IgD-negative memory B cell (primary cell): Measurements from ENCODE around the gene HYAL2. TPM values are rescaled to one million over a fixed set of nuclear protein-coding genes. Genes with fewer than 3 reads are reported as not detected.

Experiments used
- H3K27ac Mint-ChIP-seq, 3 donors: one replicate each; pipeline ENCODE4 v1.8.0; 2020 to 2022; ENCODE audit warnings: mild to moderate bottlenecking in 3 of 3, mixed read lengths in 3 of 3, moderate library complexity in 1 of 3
- H3K27me3 Mint-ChIP-seq: one replicate; pipeline ENCODE4 v1.8.0; 2021; ENCODE audit warnings: mixed read lengths
- H3K36me3 Mint-ChIP-seq: one replicate; pipeline ENCODE4 v1.8.0; 2020; ENCODE audit warnings: mild to moderate bottlenecking, mixed read lengths
- H3K4me1 Mint-ChIP-seq, 3 donors: one replicate each; pipeline ENCODE4 v1.8.0; 2020 to 2022; ENCODE audit warnings: mixed read lengths in 3 of 3, mild to moderate bottlenecking in 1 of 3
- H3K4me3 Mint-ChIP-seq, 4 donors: one replicate each; pipeline ENCODE4 v1.8.0; 2020 to 2022; ENCODE audit warnings: mild to moderate bottlenecking in 4 of 4, mixed read lengths in 4 of 4, moderate library complexity in 3 of 4
- H3K9me3 Mint-ChIP-seq, 3 donors: one replicate each; pipeline ENCODE4 v1.8.0; 2020 to 2021; ENCODE audit warnings: mixed read lengths in 3 of 3, mild to moderate bottlenecking in 1 of 3
- polyA plus RNA-seq: library from polyadenylated mRNA; unstranded; fragments of 300-500 nt; fragmentation: Illumina TruSeq; gene quantifications from one replicate; pipeline ENCODE4 v1.2.3, GENCODE V29; 2021

HYAL2 gene
- polyA plus RNA-seq, 1 donor from 2014 or later = 7.3 TPM

- H3K9me3 Mint-ChIP-seq = no peaks in the 10 kb centered on the region
- H3K27ac Mint-ChIP-seq = peak within 1 kb of the TSS; percentile 94 to 98 (median 96)
- H3K27me3 Mint-ChIP-seq = no peaks in the 10 kb centered on the region
- H3K4me1 Mint-ChIP-seq = peaks cover 6 to 19% (median 17%) of the 10 kb centered on the region in 3 donors
- no peaks in the 10 kb centered on the region for H3K36me3 Mint-ChIP-seq
- H3K4me3 Mint-ChIP-seq = peak within 1 kb of the TSS; percentile 90 to 96 (median 92)
Measured at GRCh38 chr3:50327943-50328691, 5.6 kb upstream of the HYAL2 start, which contains the start of gene TUSC2. TUSC2 (minus strand) TSS chr3:50328223; CDS start chr3:50328099, 124 bp downstream.

GRCh38 chr3:50327129-50327528 is 4.6 kb upstream of the HYAL2 start:
- Mint-ChIP-seq H3K36me3 (no peaks in the 10 kb centered on the region), H3K27ac (peak overlapping the region in 2 of 3 donors; percentile 71 to 96), H3K9me3 (no peaks in the 10 kb centered on the region), H3K4me3 (peak overlapping the region; percentile 90 to 96 (median 92)), H3K27me3 (no peaks in the 10 kb centered on the region), H3K4me1 (peaks cover 11 to 19% (median 17%) of the 10 kb centered on the region in 3 donors)

GRCh38 chr3:50326182-50326541 is 3.6 kb upstream of the HYAL2 start:
- no peaks in the 10 kb centered on the region for H3K9me3 Mint-ChIP-seq
- H3K4me1 Mint-ChIP-seq = peaks cover 11 to 19% (median 17%) of the 10 kb centered on the region in 3 donors
- H3K27ac Mint-ChIP-seq = no peak overlapping the region
- no peaks in the 10 kb centered on the region for H3K36me3 Mint-ChIP-seq
- H3K27me3 Mint-ChIP-seq = no peaks in the 10 kb centered on the region
- peak overlapping the region in 2 of 4 donors; percentile 81 to 92 for H3K4me3 Mint-ChIP-seq

- H3K36me3 Mint-ChIP-seq = no peaks in the 10 kb centered on the region
- H3K27me3 Mint-ChIP-seq = no peaks in the 10 kb centered on the region
- H3K4me3 Mint-ChIP-seq = peak overlapping the region in 2 of 4 donors; percentile 41 to 92
- H3K4me1 Mint-ChIP-seq = peaks cover 11 to 19% (median 19%) of the 10 kb centered on the region in 3 donors
- H3K27ac Mint-ChIP-seq = no peak overlapping the region
- H3K9me3 Mint-ChIP-seq = no peaks in the 10 kb centered on the region
Measured at GRCh38 chr3:50325497-50326181, 3.1 kb upstream of the HYAL2 start.

GRCh38 chr3:50325113-50325480 is 2.6 kb upstream of the HYAL2 start:
- Mint-ChIP-seq H3K4me3 (peak overlapping the region in 2 of 4 donors; percentile 27 to 92), H3K27me3 (no peaks in the 10 kb centered on the region), H3K36me3 (no peaks in the 10 kb centered on the region), H3K27ac (peak overlapping the region in 1 of 3 donors; percentile 86), H3K9me3 (no peaks in the 10 kb centered on the region), H3K4me1 (peaks cover 14 to 23% (median 22%) of the 10 kb centered on the region in 3 donors)

GRCh38 chr3:50324351-50325112 is 2.0 kb upstream of the HYAL2 start:
- peak overlapping the region in 3 of 4 donors; percentile 3 to 92 (median 27) for H3K4me3 Mint-ChIP-seq
- no peaks in the 10 kb centered on the region for H3K36me3 Mint-ChIP-seq
- no peaks in the 10 kb centered on the region for H3K9me3 Mint-ChIP-seq
- peak overlapping the region in 2 of 3 donors; percentile 63 to 86 for H3K27ac Mint-ChIP-seq
- H3K4me1 Mint-ChIP-seq = peaks cover 17 to 27% (median 26%) of the 10 kb centered on the region in 3 donors
- H3K27me3 Mint-ChIP-seq = no peaks in the 10 kb centered on the region

- Mint-ChIP-seq H3K27ac (peak overlapping the region in 2 of 3 donors; percentile 53 to 89), H3K4me3 (peak overlapping the region in 1 of 4 donors; percentile 92)
Measured at GRCh38 chr3:50323614-50324199, 1.2 kb upstream of the HYAL2 start.

GRCh38 chr3:50323092-50323600 is 601 bp upstream of the HYAL2 start:
- Mint-ChIP-seq H3K4me1 (peaks cover 17 to 34% (median 28%) of the 10 kb centered on the region in 3 donors), H3K27me3 (no peaks in the 10 kb centered on the region), H3K4me3 (peak overlapping the region in 2 of 4 donors; percentile 13 to 92)

More at GRCh38 chr3:50323614-50324199, 1.2 kb upstream of the HYAL2 start:
- Mint-ChIP-seq H3K27me3 (no peaks in the 10 kb centered on the region), H3K9me3 (no peaks in the 10 kb centered on the region), H3K36me3 (no peaks in the 10 kb centered on the region), H3K4me1 (peaks cover 20 to 34% (median 30%) of the 10 kb centered on the region in 3 donors)

GRCh38 chr3:50322115-50322385 is 495 bp downstream of the HYAL2 start:
- Mint-ChIP-seq H3K4me1 (peaks cover 16 to 32% (median 25%) of the 10 kb centered on the region in 3 donors), H3K9me3 (no peaks in the 10 kb centered on the region), H3K4me3 (peak overlapping the region in 3 of 4 donors; percentile 84 to 95 (median 90)), H3K27me3 (no peaks in the 10 kb centered on the region), H3K27ac (peak overlapping the region in 2 of 3 donors; percentile 89 to 95), H3K36me3 (no peaks in the 10 kb centered on the region)

More at GRCh38 chr3:50323092-50323600, 601 bp upstream of the HYAL2 start:
- Mint-ChIP-seq H3K27ac (peak overlapping the region in 2 of 3 donors; percentile 53 to 89), H3K9me3 (no peaks in the 10 kb centered on the region), H3K36me3 (no peaks in the 10 kb centered on the region)

- H3K9me3 Mint-ChIP-seq = no peaks in the 10 kb centered on the region
- H3K4me1 Mint-ChIP-seq = peaks cover 21 to 37% (median 26%) of the 10 kb centered on the region in 3 donors
- no peaks in the 10 kb centered on the region for H3K27me3 Mint-ChIP-seq
- peak overlapping the region; percentile 84 to 96 (median 92) for H3K4me3 Mint-ChIP-seq
- no peaks in the 10 kb centered on the region for H3K36me3 Mint-ChIP-seq
- H3K27ac Mint-ChIP-seq = peak overlapping the region; percentile 89 to 96 (median 95)
Measured at GRCh38 chr3:50321336-50322114, 1.0 kb downstream of the HYAL2 start.

- peaks cover 25 to 41% (median 28%) of the 10 kb centered on the region in 3 donors for H3K4me1 Mint-ChIP-seq
- no peaks in the 10 kb centered on the region for H3K9me3 Mint-ChIP-seq
- peak overlapping the region; percentile 33 to 88 (median 82) for H3K27ac Mint-ChIP-seq
- H3K36me3 Mint-ChIP-seq = peaks cover 2% of the 10 kb centered on the region
- no peaks in the 10 kb centered on the region for H3K27me3 Mint-ChIP-seq
- H3K4me3 Mint-ChIP-seq = peak overlapping the region; percentile 89 to 98 (median 93)
Measured at GRCh38 chr3:50320853-50321335, 1.7 kb downstream of the HYAL2 start.

- H3K27ac Mint-ChIP-seq = peak overlapping the region; percentile 33 to 88 (median 82)
- H3K36me3 Mint-ChIP-seq = peaks cover 2% of the 10 kb centered on the region
- peak overlapping the region; percentile 89 to 98 (median 93) for H3K4me3 Mint-ChIP-seq
- H3K4me1 Mint-ChIP-seq = peaks cover 25 to 41% (median 28%) of the 10 kb centered on the region in 3 donors
- H3K9me3 Mint-ChIP-seq = no peaks in the 10 kb centered on the region
- H3K27me3 Mint-ChIP-seq = no peaks in the 10 kb centered on the region
Measured at GRCh38 chr3:50319894-50320625, 2.5 kb downstream of the HYAL2 start.
